ENCODE data around the gene C5orf52.
"Not testable (repeated sequence)": the region's sequence is repeated elsewhere in the genome, so short reads cannot be mapped to it uniquely, and the experiment has no call there.

C5orf52 gene

GRCh38 chr5:157670662-157671591 lies at the start of gene C5orf52:
C5orf52 (plus strand) TSS chr5:157671533; CDS start chr5:157671615, 82 bp downstream.
- no peak for DNase-seq

GRCh38 chr5:157624144-157624543 lies 47.2 kb upstream of the C5orf52 start:
- no peak for DNase-seq

DNA sequence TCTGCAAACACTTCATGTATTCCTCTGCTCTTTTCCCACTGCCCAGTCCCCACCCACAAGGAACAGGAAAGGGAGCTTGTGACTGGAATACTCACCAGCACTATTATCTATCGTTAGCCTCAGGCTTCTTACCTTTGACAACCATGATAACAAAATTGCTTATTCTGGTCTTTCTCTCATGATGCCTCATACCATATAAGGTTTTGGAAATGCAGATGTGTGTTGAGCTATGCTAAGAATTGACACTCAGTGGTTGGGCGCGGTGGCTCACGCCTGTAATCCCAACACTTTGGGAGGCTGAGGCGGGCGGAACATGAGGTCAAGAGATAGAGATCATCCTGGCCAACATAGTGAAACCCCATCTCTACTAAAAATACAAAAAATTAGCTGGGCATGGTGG lies 44.5 kb upstream of the C5orf52 start:
- DNase-seq, result no peak

DNA sequence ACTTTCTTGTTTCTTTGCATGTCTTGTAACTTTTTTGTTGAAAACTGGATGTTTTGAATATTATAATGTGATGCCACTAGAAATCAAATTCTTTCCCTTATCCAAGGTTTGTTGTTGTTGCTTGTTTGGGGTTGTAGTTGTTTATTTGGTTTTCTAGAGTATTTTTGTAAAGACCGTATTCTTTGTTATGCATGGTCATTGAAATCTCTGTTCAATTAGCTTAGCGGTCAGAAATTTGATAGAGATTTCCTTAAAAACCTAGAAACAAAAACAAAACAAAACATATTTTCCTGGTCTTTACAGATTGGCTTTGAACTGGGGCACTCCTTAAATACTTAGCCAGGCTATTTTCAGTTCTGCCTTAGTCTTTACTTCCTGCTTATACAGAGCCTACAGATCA lies 41.0 kb upstream of the C5orf52 start:
- no peak for DNase-seq

DNA sequence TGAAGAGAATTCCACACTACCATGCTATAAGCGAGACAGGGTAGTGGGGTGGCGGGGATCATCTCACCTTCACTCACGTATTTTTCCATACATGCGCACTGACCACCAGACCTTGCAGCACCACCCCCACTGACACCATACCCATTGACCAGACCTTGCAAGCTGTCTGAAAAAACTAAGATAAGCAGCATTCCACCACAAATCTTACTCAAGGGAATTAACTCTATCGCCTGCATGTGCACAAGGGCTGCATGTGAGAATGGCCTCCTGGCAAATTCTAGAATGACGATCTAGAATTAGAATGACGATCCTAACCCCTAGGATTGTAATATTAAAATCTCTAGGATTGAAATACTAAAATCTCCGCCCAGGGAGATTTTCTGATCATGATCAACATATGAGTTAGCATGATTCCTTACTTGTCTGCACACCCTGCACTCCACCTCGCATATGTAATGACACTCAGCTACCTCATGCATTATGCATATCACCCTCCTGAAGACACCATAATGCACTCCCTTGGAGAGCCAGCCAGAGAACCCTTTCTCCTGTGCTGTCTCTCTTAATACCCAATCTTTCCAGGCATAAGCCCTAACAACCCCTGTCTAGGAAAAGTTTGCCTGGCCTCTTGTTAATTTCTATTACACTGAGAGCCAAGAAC lies 30.8 kb upstream of the C5orf52 start:
- DNase-seq, result no peak

DNA sequence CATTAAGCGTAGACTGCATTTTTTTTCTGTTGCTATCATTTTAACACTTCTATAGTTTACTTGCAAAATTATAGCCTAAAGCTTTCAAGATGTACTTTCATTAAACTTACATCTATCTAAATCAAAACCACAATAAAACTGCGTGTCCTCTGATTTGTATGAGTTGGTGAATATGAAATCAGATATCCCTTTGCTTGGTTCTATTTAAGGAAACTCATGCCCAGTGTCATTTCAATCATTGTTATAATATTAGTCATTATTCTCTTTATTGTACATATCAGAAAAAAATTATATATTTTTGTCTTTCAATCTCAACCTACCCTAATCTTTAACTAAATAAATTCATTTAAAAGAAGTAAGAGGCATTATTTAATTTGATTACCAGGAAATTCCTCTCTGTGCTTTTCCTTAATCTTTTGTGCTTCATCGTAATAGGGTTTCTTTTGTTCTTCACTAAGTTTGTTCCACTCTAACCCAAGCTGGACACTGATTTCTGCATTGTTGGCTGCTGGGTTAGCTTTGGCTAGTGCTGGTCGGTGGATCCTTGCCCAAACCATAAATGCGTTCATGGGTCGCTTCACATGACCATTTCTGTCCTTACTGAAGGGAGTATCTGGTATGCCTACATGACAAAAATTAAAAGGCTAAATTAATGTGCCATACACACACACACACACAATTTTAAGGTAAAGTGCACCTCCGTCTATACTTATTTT lies 22.9 kb upstream of the C5orf52 start:
- DNase-seq, result no peak

GRCh38 chr5:157649101-157649500 lies 22.2 kb upstream of the C5orf52 start:
- DNase-seq, result no peak

DNA sequence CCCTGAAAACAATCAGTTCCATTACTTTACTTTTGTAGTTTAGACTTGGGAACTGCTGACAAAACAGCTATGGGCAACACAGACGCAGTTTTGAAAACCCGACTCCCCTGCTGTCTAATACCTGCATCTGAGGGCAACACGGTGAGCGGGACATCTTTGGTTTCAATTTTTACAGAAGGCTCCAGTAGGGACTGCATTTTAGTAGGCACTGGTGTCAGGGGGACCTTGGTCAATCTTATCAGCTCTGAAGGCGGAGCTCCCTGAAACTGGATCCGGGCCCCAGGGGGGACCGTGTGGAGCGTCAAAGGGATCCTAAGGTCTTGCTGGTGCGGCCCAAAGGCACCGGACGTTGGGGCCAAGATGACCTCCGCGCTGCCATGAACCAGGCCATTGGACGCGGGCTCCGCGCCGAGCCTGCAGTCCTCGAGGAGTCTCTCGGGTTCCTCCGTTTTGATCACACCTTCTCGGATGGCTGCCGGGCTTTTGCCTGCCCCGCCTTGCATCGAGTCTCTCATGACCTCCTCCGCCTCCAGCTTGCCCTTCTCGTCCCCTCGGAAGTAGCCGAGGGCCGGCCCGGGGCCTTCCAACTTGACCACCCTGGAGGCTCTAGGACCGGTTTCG lies 20.2 kb upstream of the C5orf52 start:
- DNase-seq, result no peak

GRCh38 chr5:157651623-157652376 lies 19.5 kb upstream of the C5orf52 start:
- no peak for DNase-seq

DNA sequence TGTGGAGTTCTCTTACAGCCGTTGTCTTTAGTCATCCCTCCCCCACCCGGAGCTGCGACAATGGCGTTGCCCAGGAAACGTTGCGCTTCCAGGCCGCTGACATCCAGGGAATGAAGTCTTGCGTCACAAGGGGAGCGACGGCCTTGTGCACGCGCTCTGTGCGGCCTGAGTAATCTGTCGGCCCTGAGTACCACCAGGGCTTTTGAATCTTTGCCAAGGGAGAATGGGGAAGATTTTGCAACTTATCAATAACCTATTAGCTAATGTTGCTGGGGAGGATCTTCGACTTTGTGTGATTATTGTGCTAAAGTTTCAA lies 19.0 kb upstream of the C5orf52 start, which contains the start of gene SOX30:
SOX30 (minus strand) TSS at position 62 of the 316 bp plus-strand sequence. CDS start 360 bp downstream, outside the sequence.
- DNase-seq, result no peak

- no peak for DNase-seq
Measured at GRCh38 chr5:157657516-157657915, 13.8 kb upstream of the C5orf52 start.

GRCh38 chr5:157658893-157659292 lies 12.4 kb upstream of the C5orf52 start:
- no peak for DNase-seq

DNA sequence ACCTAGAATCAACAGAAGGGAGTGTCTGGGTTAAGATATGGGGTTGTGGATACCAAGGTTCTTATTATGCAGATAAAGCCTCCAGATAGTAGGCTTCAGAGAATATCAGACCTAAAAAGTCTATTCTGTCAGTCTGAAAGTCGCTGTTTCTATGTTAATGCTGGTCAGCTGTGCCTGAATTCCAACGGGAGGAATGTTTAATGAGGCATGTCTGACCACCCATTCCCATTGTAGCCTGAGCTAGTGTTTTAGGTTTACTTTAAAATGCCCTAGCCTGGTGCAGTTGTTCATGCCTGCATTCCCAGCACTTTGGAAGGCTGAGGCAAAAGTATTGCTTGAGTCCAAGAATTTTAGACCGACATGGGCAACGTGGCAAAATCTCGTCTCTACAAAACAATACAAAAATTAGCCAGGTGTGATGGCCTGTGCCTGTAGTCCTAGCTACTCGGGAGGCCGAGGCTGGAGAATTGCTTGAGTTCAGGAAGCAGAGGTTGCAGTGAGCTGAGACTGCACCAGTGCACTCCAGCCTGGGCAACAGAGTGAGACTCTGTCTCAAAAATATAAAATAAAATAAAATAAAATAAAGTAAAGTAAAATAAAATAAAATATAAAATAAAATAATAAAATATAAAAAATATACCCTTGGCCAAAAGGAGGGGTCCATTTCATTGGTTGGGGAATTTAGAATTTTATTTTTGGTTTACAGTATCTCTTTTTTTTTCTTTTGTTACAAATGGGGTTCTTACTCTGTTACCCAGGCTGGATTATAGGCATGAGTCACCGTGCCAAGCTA lies 11.3 kb upstream of the C5orf52 start:
- no peak for DNase-seq

- peak; percentile 40 for DNase-seq
Measured at GRCh38 chr5:157665467-157666070, 5.8 kb upstream of the C5orf52 start.

- no peak for DNase-seq
Measured at GRCh38 chr5:157668356-157668755, 3.0 kb upstream of the C5orf52 start.

GRCh38 chr5:157669701-157670097 lies 1.6 kb upstream of the C5orf52 start:
- DNase-seq, result no peak

DNA sequence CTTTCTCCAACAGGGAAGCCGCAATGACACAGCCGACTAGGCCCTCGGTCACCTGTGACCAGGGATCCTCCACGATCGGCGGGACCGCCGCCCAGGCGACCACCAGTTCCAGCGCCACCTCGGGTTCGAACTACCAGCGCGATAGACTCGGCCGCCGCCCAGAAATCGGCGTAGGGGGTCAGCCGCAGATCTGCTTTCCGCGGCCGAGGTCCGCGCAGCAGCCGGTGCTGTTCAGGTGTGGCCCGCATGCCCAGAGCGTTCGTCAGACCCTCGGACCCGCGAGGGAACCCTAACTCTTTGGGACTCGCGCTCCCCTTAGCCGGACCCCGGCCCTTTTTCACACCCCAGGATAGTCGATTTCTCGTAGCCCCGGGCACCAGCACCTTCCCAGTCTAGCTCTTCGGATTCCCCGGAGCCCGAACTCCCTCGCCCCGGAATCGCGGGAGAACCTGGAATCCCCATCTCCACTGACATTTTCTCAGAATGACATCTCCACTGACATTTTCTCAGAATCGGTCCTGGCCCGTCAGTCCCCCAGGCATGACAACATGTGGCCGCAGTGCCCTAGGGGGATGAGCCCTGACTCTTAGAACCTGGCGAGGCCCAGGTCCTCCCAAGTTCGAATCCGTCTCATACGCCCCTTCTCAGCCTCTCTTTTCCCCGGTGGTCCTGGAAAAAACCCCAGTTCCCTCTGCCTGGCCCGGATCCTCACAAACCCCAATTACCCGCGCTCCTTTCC lies 428 bp downstream of the C5orf52 start:
- DNase-seq, result no peak

- DNase-seq, result no peak
Measured at GRCh38 chr5:157672976-157673375, 1.6 kb downstream of the C5orf52 start.

DNA sequence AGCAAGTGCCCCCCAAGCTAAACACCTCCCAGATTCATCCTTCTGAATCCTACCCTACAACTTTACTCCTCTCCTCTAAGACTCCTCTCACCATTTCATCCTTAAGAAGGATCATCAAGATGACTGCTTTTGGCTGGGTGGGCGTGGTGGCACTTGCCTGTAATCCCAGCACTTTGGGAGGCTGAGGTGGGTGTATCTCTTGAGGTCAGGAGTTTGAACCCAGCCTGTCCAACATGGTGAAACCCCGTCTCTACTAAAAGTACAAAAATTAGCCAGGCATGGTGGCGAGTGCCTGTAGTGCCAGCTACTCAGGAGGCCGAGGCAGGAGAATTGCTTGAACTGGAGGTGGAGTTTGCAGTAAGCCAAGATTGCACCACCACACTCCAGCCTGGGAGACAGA lies 3.0 kb downstream of the C5orf52 start:
- not testable (repeated sequence) for DNase-seq

DNA sequence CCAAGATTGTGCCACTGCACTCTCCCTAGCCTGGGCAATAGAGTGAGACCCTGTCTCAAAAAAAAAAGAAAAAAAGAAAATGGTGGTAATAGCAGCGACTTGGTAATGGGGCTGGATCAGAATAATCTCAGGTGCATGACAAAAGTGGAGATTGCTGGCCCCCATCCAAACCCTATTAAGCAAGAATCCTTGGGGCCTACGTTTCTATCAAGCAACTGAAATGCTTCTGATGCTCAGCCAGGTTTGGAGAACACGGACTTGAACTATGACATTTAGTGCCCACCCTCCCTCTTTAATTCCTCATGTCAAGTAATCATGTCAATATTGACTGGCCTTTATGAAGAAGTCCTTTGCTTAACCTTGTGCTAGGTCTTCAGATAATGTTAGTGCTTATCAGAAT lies 6.6 kb downstream of the C5orf52 start:
- DNase-seq, result no peak
